BE2C (cell line): ENCODE data around the gene DRC7.

Source experiments
- DNase-seq: peaks from one replicate; pipeline ENCODE4 v3.0.0-alpha.2; 2020
- H3K27me3 ChIP-seq: fragments of 250-450 bp; sonication (Bioruptor Pico); 2 replicates; pipeline ENCODE4 v1.5.1; 2020; ENCODE audit warnings: mild to moderate bottlenecking
- H3K36me3 ChIP-seq: fragments of 250-450 bp; sonication (Bioruptor Pico); 2 replicates; pipeline ENCODE4 v1.5.1; 2020; ENCODE audit warnings: mild to moderate bottlenecking
- H3K4me1 ChIP-seq: fragments of 250-450 bp; sonication (Bioruptor Pico); 2 replicates; pipeline ENCODE4 v1.5.1; 2020
- H3K4me3 ChIP-seq: 2 replicates; pipeline ENCODE4 v1.5.1; 2011; ENCODE audit warnings: low read depth, low read length
- H3K9me3 ChIP-seq: fragments of 250-450 bp; sonication (Bioruptor Pico); 2 replicates; pipeline ENCODE4 v1.5.1; 2020
- TF ChIP-seq, protein P1 (sequence below): IDR thresholded peaks from 2 replicates; pipeline ENCODE4 v1.5.1; 2012; ENCODE audit warnings: mild to moderate bottlenecking, low read depth, low read length

DRC7 gene

DNA sequence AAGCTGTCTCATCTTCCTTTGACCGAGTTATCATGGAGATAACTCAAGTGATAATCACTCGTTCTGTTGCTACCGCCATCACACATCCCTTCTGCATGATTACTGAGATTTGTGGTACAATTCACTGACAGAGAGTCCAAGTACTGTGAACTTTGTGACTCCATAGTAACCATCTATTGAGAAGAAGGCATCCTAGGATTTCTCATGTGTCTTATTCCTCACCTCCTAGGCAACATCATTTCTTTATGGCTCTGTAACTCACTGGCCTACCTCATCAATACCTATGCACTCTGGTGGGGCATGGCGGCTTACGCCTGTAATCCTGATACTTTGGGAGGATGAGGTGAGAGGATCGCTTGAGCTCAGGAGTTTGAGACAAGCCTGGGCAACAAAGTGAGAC lies 19.4 kb downstream of the DRC7 start:
- Histone ChIP-seq H3K27me3 (no peaks in the 10 kb centered on the region), H3K4me1 (no peaks in the 10 kb centered on the region; the same call in 1 of the 2 replicates), H3K9me3 (no peaks in the 10 kb centered on the region), H3K4me3 (no peak overlapping the region), H3K36me3 (no peaks in the 10 kb centered on the region)
- DNase-seq = no peak
- TF ChIP-seq, protein P1, sequence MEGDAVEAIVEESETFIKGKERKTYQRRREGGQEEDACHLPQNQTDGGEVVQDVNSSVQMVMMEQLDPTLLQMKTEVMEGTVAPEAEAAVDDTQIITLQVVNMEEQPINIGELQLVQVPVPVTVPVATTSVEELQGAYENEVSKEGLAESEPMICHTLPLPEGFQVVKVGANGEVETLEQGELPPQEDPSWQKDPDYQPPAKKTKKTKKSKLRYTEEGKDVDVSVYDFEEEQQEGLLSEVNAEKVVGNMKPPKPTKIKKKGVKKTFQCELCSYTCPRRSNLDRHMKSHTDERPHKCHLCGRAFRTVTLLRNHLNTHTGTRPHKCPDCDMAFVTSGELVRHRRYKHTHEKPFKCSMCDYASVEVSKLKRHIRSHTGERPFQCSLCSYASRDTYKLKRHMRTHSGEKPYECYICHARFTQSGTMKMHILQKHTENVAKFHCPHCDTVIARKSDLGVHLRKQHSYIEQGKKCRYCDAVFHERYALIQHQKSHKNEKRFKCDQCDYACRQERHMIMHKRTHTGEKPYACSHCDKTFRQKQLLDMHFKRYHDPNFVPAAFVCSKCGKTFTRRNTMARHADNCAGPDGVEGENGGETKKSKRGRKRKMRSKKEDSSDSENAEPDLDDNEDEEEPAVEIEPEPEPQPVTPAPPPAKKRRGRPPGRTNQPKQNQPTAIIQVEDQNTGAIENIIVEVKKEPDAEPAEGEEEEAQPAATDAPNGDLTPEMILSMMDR = no peak

DNA sequence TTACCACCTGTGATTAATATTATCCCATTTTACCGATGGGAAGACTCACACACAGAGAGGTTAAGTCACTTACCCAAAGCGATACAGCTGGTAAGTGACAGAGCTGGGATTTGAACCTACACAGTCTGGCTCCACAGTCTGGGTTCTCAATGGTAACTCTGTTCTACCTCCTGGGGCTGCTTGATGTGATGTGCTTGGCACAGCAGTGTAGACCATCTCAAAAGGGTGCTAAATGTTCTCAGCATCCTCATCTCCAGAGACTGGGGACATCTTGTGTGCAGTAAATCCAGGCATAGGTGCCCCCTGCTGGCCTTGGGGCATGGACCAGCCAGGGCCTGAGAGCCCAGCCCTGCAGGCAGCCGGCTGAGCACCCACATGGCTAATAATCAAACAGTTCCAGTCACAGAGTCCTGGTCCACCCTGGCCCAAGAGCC lies 25.6 kb downstream of the DRC7 start:
- Histone ChIP-seq H3K4me1 (peaks cover 8% of the 10 kb centered on the region), H3K36me3 (no peaks in the 10 kb centered on the region), H3K9me3 (no peaks in the 10 kb centered on the region), H3K4me3 (no peak overlapping the region), H3K27me3 (no peaks in the 10 kb centered on the region)
- peak; percentile 72 for DNase-seq
- TF ChIP-seq, protein P1 = peak; percentile 74

DNA sequence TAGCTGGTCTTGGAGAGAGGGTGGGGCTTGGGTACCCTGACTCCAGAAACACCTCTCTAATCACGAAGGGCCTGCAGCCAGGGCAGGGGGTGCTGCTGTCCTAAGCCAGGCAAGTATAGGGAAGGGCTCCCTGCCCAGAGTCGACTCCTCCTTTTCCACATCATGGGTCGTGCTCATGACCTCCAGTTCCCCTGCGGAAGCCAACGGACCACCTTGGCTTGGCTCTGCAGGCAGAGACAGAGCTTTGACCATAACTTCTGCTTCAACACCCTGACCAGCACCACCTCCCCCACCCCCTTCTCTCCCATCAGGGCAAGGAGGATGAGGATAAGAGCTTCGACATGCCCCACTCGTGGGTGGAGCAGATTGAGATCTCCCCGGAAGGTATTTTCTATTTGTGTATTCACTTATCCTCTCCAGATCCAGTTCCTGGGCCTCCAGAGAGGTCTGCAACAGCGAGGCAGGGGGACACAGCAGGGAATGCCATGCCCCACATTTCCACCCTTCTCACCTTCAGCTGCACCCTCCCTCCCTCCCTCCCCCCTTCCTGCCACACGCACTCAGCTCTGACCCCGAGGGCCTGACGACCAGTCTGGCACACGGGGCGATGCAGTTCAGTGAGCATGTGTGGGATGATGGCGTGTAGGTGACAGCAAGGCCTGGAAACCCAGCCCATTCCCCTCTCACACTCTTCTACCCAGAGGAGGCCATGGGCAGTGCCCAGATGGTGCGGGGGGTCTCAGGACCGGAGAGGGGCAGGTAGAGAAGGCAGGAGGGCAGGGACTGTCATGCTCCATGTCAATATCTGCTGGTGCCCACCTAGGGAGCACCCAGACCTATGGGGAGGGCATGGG lies 27.0 kb downstream of the DRC7 start:
- Histone ChIP-seq H3K4me3 (no peak overlapping the region), H3K9me3 (no peaks in the 10 kb centered on the region), H3K36me3 (no peaks in the 10 kb centered on the region), H3K27me3 (no peaks in the 10 kb centered on the region), H3K4me1 (peaks cover 8% of the 10 kb centered on the region)
- DNase-seq = no peak
- TF ChIP-seq, protein P1 = no peak

DNA sequence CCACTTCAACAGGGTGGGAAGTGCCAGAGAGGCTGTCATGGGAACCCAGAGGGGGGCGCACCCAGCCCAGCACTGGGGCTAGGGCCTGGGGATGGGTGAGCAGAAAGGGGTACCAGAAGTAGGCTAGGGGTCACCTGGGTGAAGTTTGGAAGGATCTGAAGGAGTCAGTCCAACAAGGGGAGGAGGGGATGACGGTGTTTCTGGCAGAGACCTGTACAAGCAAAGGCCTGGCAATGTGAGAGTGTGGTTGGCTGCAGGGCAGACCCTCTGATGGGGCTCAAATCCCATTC lies 27.5 kb downstream of the DRC7 start:
- Histone ChIP-seq H3K4me1 (peaks cover 8% of the 10 kb centered on the region), H3K9me3 (no peaks in the 10 kb centered on the region), H3K27me3 (no peaks in the 10 kb centered on the region), H3K4me3 (no peak overlapping the region), H3K36me3 (no peaks in the 10 kb centered on the region)
- no peak for DNase-seq
- TF ChIP-seq, protein P1 = no peak

DNA sequence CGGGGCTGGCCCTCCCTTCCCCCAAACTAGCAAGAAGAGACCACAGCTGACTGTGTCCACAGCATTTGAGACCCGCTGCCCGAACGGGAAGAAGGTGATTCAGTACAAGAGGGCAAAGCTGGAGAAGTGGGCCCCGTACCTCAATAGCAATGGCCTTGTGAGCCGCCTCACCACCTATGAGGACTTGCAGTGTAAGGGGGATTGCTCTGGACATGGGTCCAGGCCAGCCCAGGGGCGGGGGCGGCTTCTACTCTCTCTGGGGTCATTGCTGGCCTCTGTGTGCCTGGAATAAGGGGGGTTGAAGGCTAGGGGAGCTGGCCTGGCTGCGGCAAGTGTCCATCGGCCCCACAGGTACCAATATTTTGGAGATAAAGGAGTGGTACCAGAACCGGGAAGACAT lies 28.0 kb downstream of the DRC7 start:
- Histone ChIP-seq H3K36me3 (no peaks in the 10 kb centered on the region), H3K4me3 (no peak overlapping the region), H3K27me3 (no peaks in the 10 kb centered on the region), H3K9me3 (no peaks in the 10 kb centered on the region), H3K4me1 (peaks cover 8% of the 10 kb centered on the region)
- TF ChIP-seq, protein P1 = no peak
- DNase-seq = no peak

DNA sequence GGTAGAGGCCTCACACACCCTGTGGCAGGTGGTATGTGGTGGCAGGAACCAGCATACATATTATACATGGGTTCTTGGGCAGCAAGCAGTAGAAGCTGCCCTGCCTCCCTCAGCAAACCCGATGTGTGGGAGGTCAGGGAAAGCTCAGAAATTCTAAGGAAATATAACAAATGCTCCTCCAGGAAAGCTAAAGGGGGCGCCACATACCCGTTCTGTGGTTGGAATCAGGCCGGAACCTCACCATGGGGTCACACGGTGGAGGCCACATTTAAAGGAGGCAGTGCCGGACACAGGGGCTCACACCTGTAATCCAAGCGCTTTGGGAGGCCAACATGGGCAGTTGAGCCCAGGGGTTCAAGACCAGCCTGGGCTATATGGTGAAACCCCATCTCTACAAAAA lies 28.6 kb downstream of the DRC7 start:
- Histone ChIP-seq H3K9me3 (no peaks in the 10 kb centered on the region), H3K27me3 (no peaks in the 10 kb centered on the region), H3K36me3 (no peaks in the 10 kb centered on the region), H3K4me1 (peaks cover 8% of the 10 kb centered on the region), H3K4me3 (no peak overlapping the region)
- TF ChIP-seq, protein P1 = no peak
- DNase-seq = no peak
